HG03442 (cell line): ENCODE results near the gene FMO2.

Experiments used
- ATAC-seq: cut with Tn5 transposase; IDR thresholded peaks from one replicate; pipeline ENCODE4 v1.9.1; 2021; ENCODE audit warnings: mild to moderate bottlenecking, moderate library complexity; ENCODE audit not compliant: unreplicated experiment

FMO2 gene

DNA sequence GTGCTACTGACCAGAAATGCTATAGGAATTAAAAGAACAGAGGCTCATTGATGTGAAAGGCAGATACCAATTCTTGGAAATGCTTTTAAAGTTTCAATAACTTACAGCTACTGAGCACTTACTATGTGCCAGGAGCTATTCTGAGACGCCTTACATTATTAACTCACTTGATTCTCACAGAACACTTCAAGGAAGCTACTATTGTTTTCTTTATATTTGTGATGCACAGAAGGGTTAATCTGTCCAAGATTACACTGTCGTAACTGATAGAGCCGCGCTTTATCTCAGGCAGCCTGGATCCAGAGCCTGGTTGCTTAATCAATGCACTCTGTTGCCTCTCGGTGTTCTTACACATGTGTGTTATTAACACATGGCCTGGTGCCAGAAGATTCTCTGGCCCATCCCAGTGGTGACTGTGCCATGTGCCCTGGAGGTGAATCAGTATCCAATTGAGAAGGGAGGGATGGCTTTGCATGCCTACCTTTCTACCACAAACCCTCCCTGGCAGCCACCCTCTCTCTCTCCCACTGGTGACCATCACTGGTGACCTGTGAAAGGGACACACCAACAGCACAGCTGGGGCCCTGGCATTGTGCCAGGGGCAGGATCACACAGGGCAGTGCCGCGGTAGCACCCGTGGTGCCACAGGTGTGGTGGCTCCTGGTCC lies 72.0 kb downstream of the FMO2 start:
- no peak for ATAC-seq

DNA sequence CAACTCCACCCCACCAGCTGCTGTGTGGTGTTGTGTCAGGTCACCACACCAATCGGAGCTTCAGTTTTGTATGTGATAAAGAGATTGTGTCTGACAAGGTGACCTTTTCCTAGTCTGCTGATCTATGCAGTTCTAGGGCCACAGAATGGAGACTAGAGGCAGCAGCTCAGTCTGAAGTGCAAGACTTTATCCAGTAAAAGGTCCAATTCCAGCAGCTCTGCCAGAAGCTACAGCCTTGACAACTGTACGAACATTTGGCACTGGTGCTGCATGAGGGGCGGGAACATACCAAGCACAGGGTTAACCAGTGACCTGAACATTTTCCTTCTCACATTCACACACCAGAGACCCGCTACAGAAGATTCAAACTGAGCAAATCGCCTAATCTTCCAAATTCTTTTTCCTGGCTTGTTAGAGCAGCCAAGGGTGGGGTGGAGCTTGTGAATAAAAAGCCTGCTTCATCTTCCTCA lies 72.5 kb downstream of the FMO2 start:
- no peak for ATAC-seq

DNA sequence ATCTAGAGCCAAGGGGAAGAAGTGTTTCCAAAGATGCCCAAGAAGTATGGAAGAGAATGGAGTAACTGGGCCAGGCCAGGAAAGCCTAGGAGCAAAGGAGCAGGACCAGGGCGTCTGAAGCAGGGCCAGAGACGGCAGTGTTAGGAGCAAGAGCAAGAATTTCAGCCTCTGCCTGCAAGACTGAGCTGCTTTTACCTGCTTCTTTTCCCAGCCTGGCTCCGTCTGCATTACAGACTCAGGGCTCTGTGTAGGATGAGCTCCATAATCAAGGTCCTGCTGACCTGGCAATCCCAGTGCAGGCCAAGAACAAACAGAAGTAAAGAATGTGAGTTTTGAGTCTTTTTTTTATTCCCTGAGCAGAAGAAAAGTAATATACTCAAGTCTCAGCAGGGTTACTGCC lies 73.3 kb downstream of the FMO2 start:
- ATAC-seq: no peak

DNA sequence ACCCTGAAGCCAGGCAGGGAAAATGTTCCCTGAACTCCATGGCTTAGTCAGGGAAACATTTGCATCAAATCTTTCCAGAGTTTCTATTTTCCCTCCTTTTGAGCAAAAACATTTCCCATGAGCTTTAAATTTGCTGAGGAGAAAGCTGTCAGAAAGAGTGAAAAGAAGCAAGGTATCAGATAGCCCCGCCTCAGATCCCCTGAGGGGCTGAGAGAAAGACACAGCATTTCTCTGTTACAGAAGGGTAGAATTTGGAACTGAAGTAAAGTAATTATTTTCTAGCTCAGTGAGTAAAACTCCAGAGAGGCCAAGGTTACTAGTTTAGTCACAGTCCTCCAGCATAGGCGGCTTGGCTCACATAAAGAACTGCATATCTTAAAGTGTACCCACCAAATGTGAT lies 73.8 kb downstream of the FMO2 start:
- no peak for ATAC-seq
